Measurements from ENCODE around the gene LSM14A.

DNA sequence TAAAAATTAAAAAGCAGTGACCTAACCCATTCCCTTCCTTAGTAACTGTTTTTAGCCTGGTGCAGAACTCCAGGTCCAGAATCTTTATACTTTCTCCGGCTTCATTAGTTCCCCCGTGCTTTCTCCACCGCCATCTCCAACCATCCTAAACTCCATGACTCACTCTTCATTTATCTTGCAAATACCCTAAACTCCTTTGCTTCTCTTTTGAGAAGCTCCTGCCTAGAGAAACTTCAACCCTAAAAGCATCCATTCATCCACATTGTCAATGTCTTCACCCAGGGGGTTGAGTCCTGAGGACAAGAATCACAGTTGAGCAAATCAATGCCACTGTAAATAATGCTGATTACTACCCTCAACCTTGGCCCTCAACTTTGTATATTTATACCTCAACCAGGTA lies 65.0 kb downstream of the LSM14A start:
- TF ChIP-seq, protein P1, sequence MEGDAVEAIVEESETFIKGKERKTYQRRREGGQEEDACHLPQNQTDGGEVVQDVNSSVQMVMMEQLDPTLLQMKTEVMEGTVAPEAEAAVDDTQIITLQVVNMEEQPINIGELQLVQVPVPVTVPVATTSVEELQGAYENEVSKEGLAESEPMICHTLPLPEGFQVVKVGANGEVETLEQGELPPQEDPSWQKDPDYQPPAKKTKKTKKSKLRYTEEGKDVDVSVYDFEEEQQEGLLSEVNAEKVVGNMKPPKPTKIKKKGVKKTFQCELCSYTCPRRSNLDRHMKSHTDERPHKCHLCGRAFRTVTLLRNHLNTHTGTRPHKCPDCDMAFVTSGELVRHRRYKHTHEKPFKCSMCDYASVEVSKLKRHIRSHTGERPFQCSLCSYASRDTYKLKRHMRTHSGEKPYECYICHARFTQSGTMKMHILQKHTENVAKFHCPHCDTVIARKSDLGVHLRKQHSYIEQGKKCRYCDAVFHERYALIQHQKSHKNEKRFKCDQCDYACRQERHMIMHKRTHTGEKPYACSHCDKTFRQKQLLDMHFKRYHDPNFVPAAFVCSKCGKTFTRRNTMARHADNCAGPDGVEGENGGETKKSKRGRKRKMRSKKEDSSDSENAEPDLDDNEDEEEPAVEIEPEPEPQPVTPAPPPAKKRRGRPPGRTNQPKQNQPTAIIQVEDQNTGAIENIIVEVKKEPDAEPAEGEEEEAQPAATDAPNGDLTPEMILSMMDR (conservative IDR thresholded peaks at IDR 0.05; ENCODE audit: low read depth, low read length): no peak
- TF ChIP-seq EZH2 (IDR thresholded peaks at IDR 0.05; ENCODE audit: low read length, unreplicated experiment) (no peak), EZH2phosphoT487 (IDR thresholded peaks at IDR 0.05; ENCODE audit: borderline replicate concordance, low read length) (no peak)

All from PC-3 (cell line).